ENCODE measurements around the gene SYN1. TPM values are rescaled to one million over a fixed set of nuclear protein-coding genes. Genes with fewer than 3 reads are reported as not detected.

The SYN1 gene
- polyA plus RNA-seq, 4 donors, result 5.9 to 8.1 (median 6.5) TPM

- DNase-seq (ENCODE audit: low read depth in 4 of 4, low spot score in 3 of 4), result no peak
These were observed 15.4 kb upstream of the SYN1 start for GRCh38 chrX:47634871-47635575.

- no peak for DNase-seq (ENCODE audit: low read depth in 4 of 4, low spot score in 3 of 4)
These were observed 14.3 kb upstream of the SYN1 start for GRCh38 chrX:47633689-47634590.

GRCh38 chrX:47632666-47633065, 13.0 kb upstream of the SYN1 start:
- DNase-seq (ENCODE audit: low read depth in 4 of 4, low spot score in 3 of 4), result no peak

- no peak for DNase-seq (ENCODE audit: low read depth in 4 of 4, low spot score in 3 of 4)
These were observed 12.0 kb upstream of the SYN1 start for GRCh38 chrX:47631676-47632075.

GRCh38 chrX:47629419-47630200, 10.0 kb upstream of the SYN1 start, which contains the start of gene CFP:
Gene CFP (minus strand): TSS chrX:47629930. CDS start chrX:47629844, 86 bp downstream.
- no peak for DNase-seq (ENCODE audit: low read depth in 4 of 4, low spot score in 3 of 4)

GRCh38 chrX:47628982-47629381, 9.3 kb upstream of the SYN1 start:
- no peak for DNase-seq (ENCODE audit: low read depth in 4 of 4, low spot score in 3 of 4)

GRCh38 chrX:47625365-47625764, 5.7 kb upstream of the SYN1 start:
- no peak for DNase-seq (ENCODE audit: low read depth in 4 of 4, low spot score in 3 of 4)

GRCh38 chrX:47623540-47624027, 3.9 kb upstream of the SYN1 start:
- DNase-seq (ENCODE audit: low read depth in 4 of 4, low spot score in 3 of 4), result peak; percentile 34 to 43 (median 40)

GRCh38 chrX:47621851-47622250, 2.2 kb upstream of the SYN1 start:
- no peak for DNase-seq (ENCODE audit: low read depth in 4 of 4, low spot score in 3 of 4)

GRCh38 chrX:47620303-47620685, 637 bp upstream of the SYN1 start:
- DNase-seq (ENCODE audit: low read depth in 4 of 4, low spot score in 3 of 4), result no peak

GRCh38 chrX:47618923-47619485, 653 bp downstream of the SYN1 start:
- no peak for DNase-seq (ENCODE audit: low read depth in 4 of 4, low spot score in 3 of 4)

GRCh38 chrX:47614618-47615017, 5.0 kb downstream of the SYN1 start:
- DNase-seq (ENCODE audit: low read depth in 4 of 4, low spot score in 3 of 4), result no peak

- DNase-seq (ENCODE audit: low read depth in 4 of 4, low spot score in 3 of 4), result no peak
These were observed 6.6 kb downstream of the SYN1 start for GRCh38 chrX:47613082-47613481.

GRCh38 chrX:47612418-47612817, 7.2 kb downstream of the SYN1 start:
- DNase-seq (ENCODE audit: low read depth in 4 of 4, low spot score in 3 of 4), result no peak

GRCh38 chrX:47611926-47612325, 7.7 kb downstream of the SYN1 start:
- no peak for DNase-seq (ENCODE audit: low read depth in 4 of 4, low spot score in 3 of 4)

- no peak for DNase-seq (ENCODE audit: low read depth in 4 of 4, low spot score in 3 of 4)
These were observed 8.2 kb downstream of the SYN1 start for GRCh38 chrX:47611489-47611888.

- DNase-seq (ENCODE audit: low read depth in 4 of 4, low spot score in 3 of 4), result no peak
These were observed 9.1 kb downstream of the SYN1 start for GRCh38 chrX:47610511-47610910.

GRCh38 chrX:47608130-47608810, 11.4 kb downstream of the SYN1 start:
- no peak for DNase-seq (ENCODE audit: low read depth in 4 of 4, low spot score in 3 of 4)

- DNase-seq (ENCODE audit: low read depth in 4 of 4, low spot score in 3 of 4), result no peak
These were observed 12.6 kb downstream of the SYN1 start for GRCh38 chrX:47607091-47607490.

GRCh38 chrX:47605024-47605423, 14.6 kb downstream of the SYN1 start:
- no peak for DNase-seq (ENCODE audit: low read depth in 4 of 4, low spot score in 3 of 4)

Measured in right renal pelvis (tissue), 4 donors.